HG03064 (cell line): ENCODE measurements around the gene NHS.
"Not testable (repeated sequence)": the region's sequence is repeated elsewhere in the genome, so short reads cannot be mapped to it uniquely, and the experiment has no call there.

ENCODE experiments used
- ATAC-seq: cut with Tn5 transposase; IDR thresholded peaks from one replicate; pipeline ENCODE4 v1.9.1; 2021; ENCODE audit warnings: low read depth; ENCODE audit not compliant: unreplicated experiment

The NHS gene

DNA sequence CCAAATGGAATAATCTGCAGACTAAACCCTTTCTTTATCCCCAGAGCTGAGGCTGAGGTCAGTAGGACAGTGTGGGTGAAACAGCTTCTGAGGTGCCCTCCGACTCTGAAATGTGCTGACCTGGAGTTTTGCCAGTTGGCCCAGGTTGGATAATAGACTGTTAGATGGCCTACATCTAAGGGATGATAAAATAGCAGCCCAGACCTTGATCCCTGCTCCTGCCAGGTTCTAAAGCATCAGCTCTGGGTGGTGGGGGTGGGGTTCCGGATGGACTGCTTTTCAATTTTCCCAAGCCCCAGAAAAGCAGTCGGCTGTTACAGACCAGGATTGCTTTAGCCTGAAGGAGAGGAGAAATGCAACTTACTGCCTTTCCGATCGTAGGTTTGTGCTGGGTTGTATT lies 110.4 kb downstream of the NHS start:
- ATAC-seq, result no peak

DNA sequence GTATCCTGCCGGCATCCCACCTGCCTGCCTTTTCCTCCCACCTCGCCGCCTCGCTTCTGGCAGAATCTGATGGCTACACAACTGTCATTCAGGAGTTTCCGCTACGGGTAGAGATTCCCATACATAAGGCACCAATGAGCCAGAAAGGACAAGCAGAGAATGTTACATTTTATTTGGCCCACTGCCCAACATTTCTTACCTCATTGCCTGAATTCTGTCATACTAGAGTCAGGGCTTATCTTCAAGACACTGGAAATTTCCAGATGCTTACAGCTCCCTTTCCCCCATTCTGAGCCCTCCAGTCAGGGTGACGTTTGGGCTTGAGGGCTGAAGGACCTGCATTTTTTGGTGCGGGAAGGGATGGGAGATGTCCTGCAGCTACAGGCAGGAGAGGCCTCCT lies 113.0 kb downstream of the NHS start:
- no peak for ATAC-seq

DNA sequence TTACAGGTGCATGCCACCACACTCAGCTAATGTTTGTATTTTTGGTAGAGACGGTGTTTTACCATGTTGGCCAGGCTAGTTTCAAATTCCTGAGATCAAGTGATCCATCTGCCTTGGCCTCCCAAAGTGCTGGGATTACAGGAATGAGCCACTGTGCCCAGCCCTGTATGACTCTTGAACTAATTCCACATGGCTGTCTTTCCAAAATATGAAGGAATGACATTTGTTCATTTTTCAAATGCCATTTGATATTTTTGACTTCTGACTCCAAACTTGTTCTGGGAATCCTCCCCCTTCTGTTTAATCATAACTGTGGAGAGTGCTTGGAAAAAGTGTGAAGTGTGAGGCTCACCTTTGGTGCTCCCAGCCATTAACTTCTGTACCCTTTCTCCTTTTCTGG lies 119.2 kb downstream of the NHS start:
- no peak for ATAC-seq

DNA sequence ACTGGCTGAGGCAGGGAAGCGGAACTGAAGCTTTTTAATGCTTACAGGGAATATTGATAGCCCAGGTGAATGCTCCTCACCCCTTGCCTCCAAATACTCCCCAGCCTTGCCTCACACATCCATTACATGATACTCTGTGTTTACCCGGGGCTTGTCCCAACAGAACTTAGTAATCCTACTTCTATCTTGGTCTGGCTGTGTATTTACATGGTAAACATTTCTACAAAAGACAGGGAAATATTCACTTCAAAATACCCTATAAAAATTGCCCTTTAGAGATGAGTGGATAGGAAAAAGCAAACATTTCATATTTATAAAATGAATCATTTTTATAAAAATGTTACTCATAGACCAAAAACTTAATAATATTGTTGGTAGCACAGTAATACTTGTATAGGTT lies 120.1 kb downstream of the NHS start:
- ATAC-seq, result no peak

DNA sequence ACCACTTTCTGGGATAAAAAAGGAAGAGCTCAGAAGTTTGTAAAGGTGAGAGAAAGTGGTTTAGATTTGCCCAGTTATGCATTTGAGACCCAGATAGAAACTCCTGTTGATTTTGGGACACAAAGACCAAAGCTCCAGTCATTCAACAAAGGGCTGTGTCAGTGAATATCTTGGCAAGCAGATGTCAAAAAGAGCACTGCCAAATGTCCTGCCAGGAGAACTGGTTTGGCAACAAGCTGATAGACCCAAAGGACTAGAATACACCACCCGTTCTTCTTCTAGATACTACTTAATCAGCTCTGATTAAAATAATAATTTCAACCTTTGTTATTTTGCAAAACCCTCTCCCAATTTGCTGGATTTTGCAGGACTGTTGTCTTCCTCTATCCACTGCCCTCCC lies 121.4 kb downstream of the NHS start:
- ATAC-seq, result no peak

DNA sequence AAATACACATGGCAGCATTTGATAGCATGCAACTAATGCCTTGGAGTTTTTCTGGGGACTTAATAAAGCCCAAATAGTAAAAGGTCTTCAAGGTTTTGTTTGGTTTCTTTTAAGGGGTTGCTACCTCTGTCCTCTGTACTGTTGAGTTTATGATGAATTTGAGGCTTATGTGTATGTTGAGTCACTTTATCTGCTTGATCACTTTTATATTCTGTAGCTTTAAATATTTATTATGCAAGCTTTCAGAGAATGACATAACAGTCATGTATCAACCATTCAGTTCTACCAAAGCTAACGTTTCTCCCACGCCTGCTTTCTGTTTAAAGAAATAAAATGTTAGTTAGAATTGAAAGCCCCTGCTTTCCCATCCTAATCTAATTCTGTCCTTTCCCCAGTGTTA lies 122.2 kb downstream of the NHS start:
- ATAC-seq, result no peak

DNA sequence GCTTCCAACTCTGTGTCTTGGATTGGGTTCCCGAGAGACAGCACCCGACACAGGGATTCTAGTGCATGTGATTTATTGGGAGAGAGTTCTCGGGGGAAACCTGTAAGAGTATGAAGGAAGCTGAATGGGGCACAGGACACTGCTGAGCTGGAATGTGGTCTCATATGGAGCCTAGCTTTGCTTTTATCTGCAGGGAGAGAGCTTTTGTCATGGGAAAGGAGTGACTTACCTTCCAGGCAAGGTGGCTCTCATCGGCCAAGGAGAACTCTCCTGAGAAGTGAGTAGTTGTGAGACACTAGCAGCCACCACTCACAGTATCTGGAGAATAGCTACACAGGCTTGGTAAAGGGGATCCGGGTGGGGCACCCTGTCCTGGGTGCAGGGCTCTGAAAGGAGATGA lies 124.5 kb downstream of the NHS start:
- ATAC-seq, result no peak

DNA sequence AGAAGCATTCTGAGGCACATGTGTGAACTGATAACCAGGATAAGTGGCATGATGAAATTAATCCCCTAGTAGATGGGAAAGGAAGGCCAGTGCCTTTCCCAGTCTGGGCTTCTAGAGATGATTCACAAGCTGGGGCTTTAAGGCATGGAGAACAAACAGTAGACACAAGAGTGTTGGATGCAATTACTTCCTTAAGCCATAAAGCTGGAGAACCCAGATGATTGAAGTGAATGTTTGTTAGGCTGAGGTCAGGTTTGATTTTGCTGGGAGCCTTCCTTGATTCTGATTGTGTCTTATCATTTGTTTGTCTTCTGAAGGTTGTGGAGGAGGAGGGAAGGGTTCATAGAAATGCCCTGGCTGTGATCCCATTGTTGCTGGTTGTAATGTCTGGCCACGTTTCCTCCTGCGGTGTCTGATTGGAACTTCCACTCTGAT lies 125.2 kb downstream of the NHS start:
- ATAC-seq, result no peak

DNA sequence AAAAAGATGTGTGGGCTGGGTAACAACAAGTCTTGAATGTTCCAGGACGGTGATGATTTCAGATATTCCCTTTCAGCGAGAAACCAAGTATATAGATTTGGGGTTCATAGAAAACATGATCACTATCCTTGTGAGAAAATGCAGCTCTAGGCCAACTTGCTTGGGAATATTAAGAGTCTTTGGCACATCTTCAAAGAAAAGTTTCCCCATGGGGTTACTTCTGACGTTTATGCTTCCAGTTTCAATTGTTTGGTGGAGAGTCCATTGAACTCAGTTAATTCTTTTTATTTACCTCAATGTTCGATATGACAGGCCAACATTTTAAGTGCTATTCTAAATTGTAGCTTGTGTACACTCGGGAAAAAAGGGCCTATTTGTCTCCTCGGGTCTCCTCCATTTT lies 126.7 kb downstream of the NHS start:
- no peak for ATAC-seq

DNA sequence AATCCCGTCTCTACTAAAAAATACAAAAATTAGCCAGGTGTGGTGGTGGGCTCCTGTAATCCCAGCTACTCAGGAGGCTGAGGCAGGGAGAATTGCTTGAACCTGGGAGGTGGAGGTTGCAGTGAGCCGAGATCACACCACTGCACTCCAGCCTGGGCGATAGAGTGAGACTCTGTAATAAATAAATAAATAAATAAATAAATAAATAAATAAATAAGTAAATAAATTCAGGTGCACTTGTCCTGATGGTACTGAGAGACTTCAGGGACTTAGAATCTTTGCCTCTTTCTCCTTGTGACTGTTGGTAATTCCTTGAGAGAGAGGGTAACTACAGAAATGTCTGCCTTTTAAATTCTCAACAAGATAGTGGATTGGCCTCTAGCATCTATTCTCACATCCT lies 131.4 kb downstream of the NHS start:
- ATAC-seq, result not testable (repeated sequence)

DNA sequence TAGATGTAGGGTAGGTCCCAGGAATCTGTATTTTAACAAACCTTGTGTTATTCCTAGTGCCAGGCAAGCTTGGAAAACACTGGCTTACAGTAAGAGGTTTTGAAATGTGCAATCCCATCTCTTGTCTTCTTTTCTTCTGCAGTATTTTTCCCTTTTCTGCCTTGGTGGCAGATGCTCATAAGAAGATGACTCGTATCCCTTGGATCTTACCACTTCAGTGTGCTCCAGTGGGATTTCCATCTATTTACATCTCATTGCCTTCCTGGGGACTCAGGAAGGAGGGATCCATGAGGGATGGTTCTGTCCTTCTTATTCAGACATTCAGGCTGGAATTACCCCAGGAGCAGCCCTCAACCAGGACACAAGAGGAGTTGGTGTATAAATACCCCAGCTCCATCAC lies 136.6 kb downstream of the NHS start:
- no peak for ATAC-seq

DNA sequence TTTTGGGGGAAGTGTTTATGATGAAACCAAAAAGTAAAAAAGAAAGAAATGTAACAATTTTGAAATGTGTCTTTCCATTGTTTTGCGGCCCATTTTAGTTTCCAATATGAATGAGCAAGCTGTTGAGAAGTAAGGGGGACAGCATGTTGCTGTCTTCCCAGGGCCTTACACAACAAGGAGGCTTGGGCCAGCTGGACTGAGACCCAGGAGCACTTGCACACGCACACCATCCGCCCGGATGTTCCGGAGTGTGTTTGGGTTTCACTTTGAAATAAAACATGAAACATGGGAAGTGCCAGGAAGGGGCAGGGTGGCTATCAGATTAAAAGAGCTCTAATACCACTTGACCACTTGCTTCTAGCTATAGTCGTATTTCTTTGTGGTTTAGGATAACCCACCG lies 144.4 kb downstream of the NHS start:
- no peak for ATAC-seq

DNA sequence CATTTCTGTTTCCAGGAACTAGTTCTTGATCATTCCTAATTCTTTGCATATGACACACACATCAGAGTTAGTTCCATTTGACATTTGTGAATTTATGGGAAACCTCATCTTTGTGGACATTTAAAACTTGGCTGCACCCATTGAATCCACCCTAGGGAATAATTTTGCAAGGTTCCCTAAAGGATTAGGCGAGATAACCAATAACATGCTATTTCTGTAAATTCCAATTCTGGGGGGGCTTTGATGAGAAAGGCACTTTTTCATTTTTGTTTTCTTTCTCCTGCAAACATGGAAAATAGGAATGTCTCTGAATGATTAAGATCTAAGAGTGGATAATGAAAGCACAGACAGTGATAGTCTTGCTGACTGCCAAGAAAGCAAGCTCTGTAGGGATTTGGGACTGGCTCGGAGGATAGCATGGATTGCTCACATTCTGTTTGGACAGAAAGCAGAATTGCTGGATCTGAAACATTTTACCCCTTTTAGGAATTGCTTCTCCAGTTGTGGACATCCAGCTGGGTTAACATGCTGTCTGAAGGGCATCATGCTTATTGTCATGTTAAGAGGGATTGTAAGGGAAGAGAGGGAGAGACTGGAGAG lies 145.1 kb downstream of the NHS start:
- no peak for ATAC-seq

DNA sequence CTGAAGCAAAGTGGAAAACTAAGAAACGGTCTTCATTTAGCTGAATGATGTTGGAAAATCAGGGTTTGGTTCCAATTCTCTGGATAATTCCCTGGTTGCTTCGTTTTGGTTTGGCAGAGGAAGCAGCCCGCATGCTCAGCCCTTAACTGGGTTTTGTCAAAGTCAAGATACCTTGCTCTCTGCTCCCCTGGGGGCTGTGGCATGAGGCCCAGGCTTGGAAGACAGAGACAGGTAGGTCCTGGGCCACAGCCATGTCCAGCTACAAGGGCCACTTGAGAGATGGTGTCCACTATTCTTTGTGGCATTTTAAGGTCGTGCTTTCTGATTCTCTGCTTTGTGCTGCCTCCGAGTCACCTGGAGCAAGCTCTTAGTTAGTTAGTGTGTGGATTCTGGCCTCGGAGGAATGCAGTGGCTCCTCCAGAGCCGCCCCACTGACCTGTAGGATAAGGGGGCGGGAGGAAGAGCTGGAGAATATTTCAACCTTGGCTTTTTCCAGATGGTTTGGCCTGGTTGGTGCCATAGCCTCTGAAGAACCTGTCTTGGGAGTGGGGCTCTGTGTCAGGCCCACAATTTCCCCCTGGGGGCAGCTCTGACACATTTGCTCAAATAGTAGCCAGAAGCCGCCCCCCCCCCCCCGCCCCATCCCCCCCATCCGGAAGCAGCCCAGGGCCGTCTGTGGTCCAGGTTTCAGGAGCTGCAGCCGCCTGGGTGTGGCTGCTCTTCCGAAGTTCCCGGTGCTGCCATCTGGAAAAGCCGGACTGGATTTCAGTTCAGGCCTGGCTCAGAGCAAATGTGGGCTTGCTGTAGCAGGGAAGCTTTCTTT lies 147.1 kb downstream of the NHS start:
- ATAC-seq, result no peak

DNA sequence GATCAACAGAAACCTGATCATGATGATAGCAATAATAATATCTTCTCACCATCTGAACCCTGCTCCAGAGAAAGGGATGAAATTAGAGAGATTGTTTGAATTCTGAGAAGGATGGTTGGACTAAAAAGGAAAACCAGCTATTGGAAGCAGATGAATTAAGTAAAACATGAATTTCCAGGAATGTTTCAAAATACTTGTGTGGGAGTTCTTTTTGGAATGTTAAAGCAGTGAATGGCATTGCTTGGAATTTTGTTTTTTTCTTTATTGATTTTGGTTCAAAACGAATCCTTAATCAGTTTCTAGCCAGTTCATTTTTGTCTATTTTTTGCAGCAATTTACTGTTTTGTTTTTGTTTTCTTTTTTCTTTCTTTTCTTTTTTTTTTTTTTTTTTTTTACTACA lies 150.3 kb downstream of the NHS start:
- no peak for ATAC-seq

DNA sequence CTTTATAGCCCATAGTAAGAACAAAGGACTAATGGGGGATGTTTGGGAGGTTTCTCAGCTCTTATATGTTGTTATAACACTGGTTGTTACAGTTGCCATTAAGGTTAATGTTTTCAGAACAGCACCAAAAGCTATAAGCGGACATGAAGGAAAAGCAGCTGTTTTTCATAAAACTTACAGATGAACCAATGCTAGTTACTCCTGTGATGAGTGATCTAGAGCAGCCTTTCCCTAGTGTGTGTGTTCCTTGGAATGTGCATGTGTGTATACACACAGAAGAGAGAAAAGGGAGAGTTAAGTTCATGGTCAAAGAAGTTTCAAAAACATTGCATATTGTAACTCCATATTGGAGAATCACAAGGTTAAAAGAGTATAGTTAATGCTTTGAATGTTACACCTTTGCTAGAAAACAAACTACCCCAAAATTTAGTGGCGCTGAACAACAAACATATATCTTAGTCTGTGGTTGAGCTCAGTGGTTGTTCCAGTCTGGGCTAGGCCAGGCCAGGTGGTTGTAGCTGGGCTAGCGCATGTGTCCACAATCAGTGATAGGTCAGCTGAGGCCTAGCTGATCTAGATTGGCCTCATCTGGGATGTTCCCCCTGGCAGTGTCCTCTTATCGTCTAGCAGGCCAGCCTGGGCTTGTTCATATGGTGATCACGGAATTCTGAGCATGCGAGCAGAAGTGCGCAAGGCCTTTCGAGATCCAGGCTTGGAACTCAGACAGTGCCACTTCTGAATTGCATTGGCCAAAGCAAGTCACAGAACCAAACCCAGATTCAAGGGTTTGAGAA lies 151.0 kb downstream of the NHS start:
- no peak for ATAC-seq

DNA sequence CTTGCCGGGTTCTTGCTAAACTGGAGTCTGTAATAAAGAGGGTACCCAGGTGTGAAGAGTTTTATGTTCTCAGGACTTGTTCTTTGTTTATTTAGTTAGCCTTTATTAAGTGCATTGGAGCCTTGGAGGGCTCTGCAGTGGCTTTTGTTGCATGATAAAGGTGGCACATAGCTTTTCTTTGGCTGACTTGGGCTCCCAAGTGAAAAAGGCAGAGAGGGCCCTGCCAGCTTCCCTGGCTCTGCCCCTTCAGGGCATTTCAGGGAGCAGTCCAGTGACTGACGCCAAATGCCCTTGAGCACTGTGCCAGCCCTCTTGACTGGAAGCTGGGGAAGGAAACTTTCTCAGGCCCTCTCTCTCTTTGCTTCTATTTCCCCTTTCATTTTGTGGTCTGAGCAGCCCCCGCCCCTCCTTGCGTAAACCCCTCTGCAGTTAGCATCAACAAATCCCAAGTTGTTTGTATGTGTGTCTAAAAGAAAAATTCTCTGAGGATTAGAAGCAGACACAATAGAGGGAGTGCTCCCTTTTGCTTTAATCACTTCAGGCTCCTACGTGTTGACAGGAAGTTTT lies 152.2 kb downstream of the NHS start:
- ATAC-seq, result no peak

DNA sequence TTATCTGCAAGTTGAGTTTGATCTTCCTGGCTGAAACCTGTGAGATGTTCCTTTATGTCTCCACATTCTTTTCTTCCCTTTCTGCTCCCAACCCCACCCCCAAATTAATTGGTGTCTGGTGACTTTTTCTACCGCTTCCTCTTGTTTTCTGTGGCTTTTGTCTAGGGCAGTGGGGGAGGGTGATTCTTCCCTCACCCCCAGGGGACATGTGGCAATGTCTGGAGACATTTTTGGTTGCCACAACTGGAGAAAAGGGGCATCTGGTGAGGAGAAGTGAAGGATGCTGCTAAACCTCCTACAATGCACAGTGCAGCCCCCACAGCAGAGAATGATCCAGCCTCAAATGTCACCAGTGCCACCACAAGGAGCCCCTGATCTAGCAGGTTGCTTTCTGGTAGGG lies 152.9 kb downstream of the NHS start:
- no peak for ATAC-seq

DNA sequence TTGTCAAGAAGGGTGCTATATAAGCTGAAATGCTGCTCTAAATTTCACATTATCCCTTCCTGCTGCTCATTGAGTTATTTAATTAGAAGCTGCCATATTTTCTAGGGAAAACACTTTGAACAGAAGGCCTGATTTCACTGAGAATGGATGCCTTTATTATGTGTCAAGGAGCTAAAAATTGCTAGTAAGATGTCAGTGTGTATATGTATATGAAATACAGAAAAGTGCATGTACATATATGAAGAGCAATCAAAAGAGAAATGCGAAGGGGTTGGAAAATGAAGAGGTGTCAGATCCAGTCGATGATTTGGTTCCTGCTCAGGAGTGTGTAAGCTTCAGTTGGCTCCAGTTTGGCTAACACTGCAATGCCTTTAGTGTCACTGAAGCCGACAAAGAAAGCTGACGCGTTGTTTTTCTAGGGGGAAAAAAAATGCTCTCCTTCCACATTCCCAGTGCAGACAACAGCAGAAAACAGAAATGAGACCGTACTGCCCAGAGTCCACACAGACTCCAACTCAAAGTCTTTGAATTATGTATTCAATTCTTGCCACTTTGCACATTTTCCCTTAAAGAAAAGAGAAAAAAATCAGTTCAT lies 154.2 kb downstream of the NHS start:
- ATAC-seq, result no peak

DNA sequence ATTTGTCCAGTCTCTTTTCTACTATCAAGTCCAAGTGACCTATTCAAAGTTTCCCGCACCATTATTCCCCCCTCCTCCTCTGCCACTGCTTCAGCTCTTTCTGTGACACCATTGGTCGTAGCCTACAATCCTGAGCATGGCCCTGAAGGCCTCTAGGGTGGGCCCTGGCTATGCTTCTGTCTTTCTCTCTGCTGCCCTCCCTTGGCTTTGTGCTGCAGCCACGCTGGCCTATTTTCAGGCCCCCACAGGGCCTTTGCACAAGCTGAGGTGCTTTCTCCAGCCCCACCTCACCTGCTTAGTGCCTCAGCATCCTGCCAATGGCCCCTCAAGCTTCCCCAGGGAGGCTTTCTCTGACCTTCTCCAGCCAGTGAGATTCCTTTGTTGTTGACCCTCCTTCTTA lies 156.5 kb downstream of the NHS start:
- no peak for ATAC-seq

DNA sequence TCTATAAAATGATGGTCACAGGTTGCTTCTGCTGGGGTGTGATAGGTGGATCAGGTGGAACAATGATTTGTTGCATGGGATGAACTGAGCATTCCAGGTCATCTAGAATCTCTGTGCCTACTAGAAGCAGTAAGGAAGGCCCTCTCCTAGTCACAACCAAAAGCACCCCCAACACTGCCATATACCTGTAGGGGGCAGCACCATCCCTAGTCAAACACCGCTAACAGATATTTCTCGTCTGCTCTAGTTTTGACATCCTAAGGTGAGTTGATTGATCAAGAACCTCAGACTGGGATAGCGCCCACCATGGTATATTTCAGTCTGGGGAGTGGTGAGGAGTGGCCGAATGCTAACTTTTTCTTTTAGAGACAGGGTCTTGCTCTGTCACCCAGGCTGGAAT lies 160.2 kb downstream of the NHS start:
- ATAC-seq, result no peak
